Peyer's patch (tissue), 4 donors: ENCODE results near the gene HLA-A. TPM values are rescaled to one million over a fixed set of nuclear protein-coding genes. Genes with fewer than 3 reads are reported as not detected.
A peak's percentile ranks its signal among the peaks of the same experiment; 100 is the strongest.

Experiments
- DNase-seq, 3 donors: peaks; one replicate each; pipeline ENCODE4 v3.0.0-alpha.2; 2017 to 2019
- H3K27ac ChIP-seq, 4 donors: fragments of 200-600 bp; sonication (generic); one replicate each; pipeline ENCODE4 v1.5.1; 2016 to 2019
- H3K27me3 ChIP-seq, 2 donors: fragments of 200-600 bp; sonication (generic); one replicate each; pipeline ENCODE4 v1.5.1; 2019
- H3K36me3 ChIP-seq, 3 donors: fragments of 200-600 bp; sonication (generic); one replicate each; pipeline ENCODE4 v1.5.1; 2016 to 2019
- H3K4me1 ChIP-seq, 4 donors: fragments of 200-600 bp; sonication (generic); one replicate each; pipeline ENCODE4 v1.5.1; 2016 to 2019
- H3K4me3 ChIP-seq, 4 donors: fragments of 200-600 bp; sonication (generic); 1 replicate in 3 of 4; 2 replicates in 1 of 4; pipeline ENCODE4 v1.5.1; 2016 to 2019; ENCODE audit warnings: mild to moderate bottlenecking in 1 of 4
- H3K9me3 ChIP-seq, 4 donors: fragments of 200-600 bp; sonication (generic); one replicate each; pipeline ENCODE4 v1.5.1; 2016 to 2019; ENCODE audit warnings: mild to moderate bottlenecking in 1 of 4
- CTCF ChIP-seq, 6 experiments: fragments of 450-650 bp in 4 of 6; fragments of 200-600 bp in 2 of 6; sonication (generic) in 1 of 6; IDR thresholded peaks; one replicate each; pipeline ENCODE4 v1.5.1; 2017 to 2019; ENCODE audit warnings: antibody characterized with exemption in 6 of 6, mild to moderate bottlenecking in 3 of 6, moderate library complexity in 1 of 6
- POLR2A ChIP-seq, 2 donors: fragments of 450-650 bp; IDR thresholded peaks; one replicate each; pipeline ENCODE4 v1.5.1; 2017; ENCODE audit warnings: antibody characterized with exemption in 2 of 2, mild to moderate bottlenecking in 2 of 2, moderate library complexity in 2 of 2
- total RNA-seq, 4 donors: library from RNA; depleted of rRNA; stranded (reverse); fragments of >200 nt; gene quantifications; one replicate each; pipeline ENCODE4 v1.1.0, GENCODE V29; 2016

Gene HLA-A
- total RNA-seq, 4 donors from 2014 or later: 296 to 1,668 (median 1,428) TPM

GRCh38 chr6:29938746-29939508 is 3.4 kb upstream of the HLA-A start:
- H3K9me3 ChIP-seq: no peaks in the 10 kb centered on the region
- no peak overlapping the region for H3K4me3 ChIP-seq
- DNase-seq: no peak
- H3K27me3 ChIP-seq: no peaks in the 10 kb centered on the region
- TF ChIP-seq POLR2A (IDR thresholded peaks at IDR 0.05): no peak
- no peak for TF ChIP-seq CTCF (IDR thresholded peaks at IDR 0.05)
- peaks cover 0 to 3% (median 0%) of the 10 kb centered on the region in 4 donors for H3K4me1 ChIP-seq
- no peaks in the 10 kb centered on the region for H3K36me3 ChIP-seq
- no peak overlapping the region for H3K27ac ChIP-seq

- Histone ChIP-seq H3K36me3 (peaks cover 0 to 5% (median 0%) of the 10 kb centered on the region in 3 donors), H3K27me3 (no peaks in the 10 kb centered on the region), H3K27ac (peak overlapping the region in 2 of 4 donors; percentile 93 to 97), H3K4me1 (peaks cover 0 to 11% (median 0%) of the 10 kb centered on the region in 4 donors), H3K4me3 (no peak overlapping the region), H3K9me3 (no peaks in the 10 kb centered on the region)
- DNase-seq: no peak
- TF ChIP-seq CTCF (IDR thresholded peaks at IDR 0.05): no peak
- TF ChIP-seq POLR2A (IDR thresholded peaks at IDR 0.05): no peak
These were observed 1.3 kb upstream of the HLA-A start for GRCh38 chr6:29941016-29941415.

- Histone ChIP-seq H3K9me3 (no peaks in the 10 kb centered on the region), H3K27ac (peak overlapping the region; percentile 81 to 97 (median 92)), H3K4me3 (peak overlapping the region; percentile 50 to 87 (median 72)), H3K36me3 (peaks cover 0 to 9% (median 0%) of the 10 kb centered on the region in 3 donors), H3K4me1 (peaks cover 0 to 11% (median 0%) of the 10 kb centered on the region in 4 donors), H3K27me3 (no peaks in the 10 kb centered on the region)
- TF ChIP-seq POLR2A (IDR thresholded peaks at IDR 0.05): no peak
- TF ChIP-seq CTCF (IDR thresholded peaks at IDR 0.05): no peak
- DNase-seq: no peak
These were observed 861 bp upstream of the HLA-A start for GRCh38 chr6:29941471-29941870.

- no peaks in the 10 kb centered on the region for H3K9me3 ChIP-seq
- H3K4me3 ChIP-seq: peak overlapping the region; percentile 50 to 87 (median 72)
- no peaks in the 10 kb centered on the region for H3K27me3 ChIP-seq
- TF ChIP-seq CTCF (IDR thresholded peaks at IDR 0.05) (no peak), POLR2A (IDR thresholded peaks at IDR 0.05) (no peak)
- DNase-seq: no peak
- H3K27ac ChIP-seq: peak overlapping the region; percentile 81 to 97 (median 92)
- H3K4me1 ChIP-seq: peaks cover 0 to 11% (median 0%) of the 10 kb centered on the region in 4 donors
- H3K36me3 ChIP-seq: peaks cover 0 to 10% (median 0%) of the 10 kb centered on the region in 3 donors
These were observed 437 bp upstream of the HLA-A start for GRCh38 chr6:29941916-29942274.

- no peaks in the 10 kb centered on the region for H3K9me3 ChIP-seq
- peaks cover 0 to 13% (median 0%) of the 10 kb centered on the region in 3 donors for H3K36me3 ChIP-seq
- DNase-seq: peak; percentile 35 to 64 (median 63)
- no peak for TF ChIP-seq CTCF (IDR thresholded peaks at IDR 0.05)
- no peak for TF ChIP-seq POLR2A (IDR thresholded peaks at IDR 0.05)
- H3K27ac ChIP-seq: peak overlapping the region; percentile 81 to 97 (median 92)
- no peaks in the 10 kb centered on the region for H3K27me3 ChIP-seq
- peak overlapping the region; percentile 50 to 87 (median 72) for H3K4me3 ChIP-seq
- peaks cover 0 to 11% (median 0%) of the 10 kb centered on the region in 4 donors for H3K4me1 ChIP-seq
These were observed 978 bp downstream of the HLA-A start for GRCh38 chr6:29943053-29943966.
